MCF 10A (cell line): ENCODE measurements around the gene EBNA1BP2. TPM values are rescaled to one million over a fixed set of nuclear protein-coding genes. Genes with fewer than 3 reads are reported as not detected.
"Not testable (repeated sequence)": the region's sequence is repeated elsewhere in the genome, so short reads cannot be mapped to it uniquely, and the experiment has no call there.

Source experiments
- BruUV-seq: library from RNA; stranded (reverse); fragments of 400-500 nt; replicated peaks from 2 replicates; lab custom pipeline; 2021; lab: Mats Ljungman, UMichigan
- CTCF ChIA-PET: fragments of 300-600 bp; sonication (Branson Sonifier 250); formaldehyde crosslinking; extraction: SDS; loops from one replicate; lab custom pipeline; 2021; ENCODE audit warnings: antibody characterized with exemption, inconsistent platforms; lab: Yijun Ruan, JAX
- POLR2A ChIA-PET: fragments of 300-600, 350-650 bp; sonication (Branson Sonifier 250); formaldehyde crosslinking; extraction: SDS; loops from one replicate; lab custom pipeline; 2020; ENCODE audit warnings: antibody characterized with exemption, inconsistent platforms; lab: Yijun Ruan, JAX
- DNase-seq: peaks from one replicate; pipeline ENCODE4 v3.0.0-alpha.2; 2018; ENCODE audit not compliant: unreplicated experiment
- H3K27ac Mint-ChIP-seq: one replicate; pipeline ENCODE4 v1.8.0; 2022; ENCODE audit warnings: mild to moderate bottlenecking, low read depth, mixed read lengths; ENCODE audit not compliant: unreplicated experiment
- H3K27me3 Mint-ChIP-seq: one replicate; pipeline ENCODE4 v1.8.0; 2022; ENCODE audit warnings: mixed read lengths; ENCODE audit not compliant: insufficient read depth, unreplicated experiment
- H3K36me3 Mint-ChIP-seq: one replicate; pipeline ENCODE4 v1.8.0; 2022; ENCODE audit warnings: mild to moderate bottlenecking, moderate library complexity, mixed read lengths; ENCODE audit not compliant: insufficient read depth, unreplicated experiment
- H3K4me1 Mint-ChIP-seq: one replicate; pipeline ENCODE4 v1.8.0; 2022; ENCODE audit warnings: mixed read lengths; ENCODE audit not compliant: insufficient read depth, unreplicated experiment
- H3K4me3 Mint-ChIP-seq: one replicate; pipeline ENCODE4 v1.8.0; 2022; ENCODE audit warnings: mild to moderate bottlenecking, moderate library complexity, mixed read lengths; ENCODE audit not compliant: unreplicated experiment
- H3K9me3 Mint-ChIP-seq: one replicate; pipeline ENCODE4 v1.8.0; 2022; ENCODE audit warnings: mixed read lengths; ENCODE audit not compliant: unreplicated experiment
- intact Hi-C: fragments of 100-400 bp; cut with micrococcal nuclease; formaldehyde crosslinking; loops from 2 replicates; pipeline ENCODE4 v1.14.1; 2022
- microRNA-seq: library from miRNA; unstranded; fragments of <30 nt; microRNA quantifications from one replicate; pipeline ENCODE4 v1.2.0, GENCODE V29; 2022
- total RNA-seq: library from RNA; stranded (reverse); gene quantifications from 2 replicates; pipeline ENCODE4 v1.2.3, GENCODE V29; 2022
- TF ChIP-seq, protein P1 (sequence below): fragments of 200-600 bp; IDR thresholded peaks from one replicate; pipeline ENCODE4 v1.8.0; 2022; ENCODE audit warnings: antibody characterized with exemption, mild to moderate bottlenecking; ENCODE audit not compliant: unreplicated experiment

The EBNA1BP2 gene
- total RNA-seq, 1 experiment from 2014 or later, result 171 TPM

DNA sequence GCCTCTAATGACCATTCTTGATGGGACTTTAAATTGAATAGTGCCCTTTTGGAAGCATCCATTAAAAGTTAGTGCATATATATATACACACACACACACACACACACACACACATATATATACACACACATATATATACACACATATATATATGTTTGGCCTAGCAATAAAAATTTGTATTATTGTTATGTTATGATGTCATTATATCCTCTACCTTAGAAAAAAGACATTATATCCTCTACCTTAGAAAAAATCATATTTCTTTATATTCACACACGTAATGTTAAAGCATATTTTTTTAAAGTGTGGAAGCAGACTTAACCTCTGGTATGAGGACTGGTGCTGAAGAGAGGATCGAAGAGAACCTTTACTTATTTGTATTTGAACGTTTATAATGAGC lies 43.3 kb downstream of the EBNA1BP2 start:
- ChIA-PET POLR2A (no interaction called here), CTCF (no interaction called here)
- Mint-ChIP-seq H3K4me3 (no peak overlapping the region), H3K27ac (no peak overlapping the region), H3K36me3 (no peaks in the 10 kb centered on the region), H3K9me3 (no peaks in the 10 kb centered on the region), H3K27me3 (peaks cover 11% of the 10 kb centered on the region), H3K4me1 (no peaks in the 10 kb centered on the region)
- no peak for DNase-seq
- intact Hi-C loops, result no loop called here
- TF ChIP-seq, protein P1, sequence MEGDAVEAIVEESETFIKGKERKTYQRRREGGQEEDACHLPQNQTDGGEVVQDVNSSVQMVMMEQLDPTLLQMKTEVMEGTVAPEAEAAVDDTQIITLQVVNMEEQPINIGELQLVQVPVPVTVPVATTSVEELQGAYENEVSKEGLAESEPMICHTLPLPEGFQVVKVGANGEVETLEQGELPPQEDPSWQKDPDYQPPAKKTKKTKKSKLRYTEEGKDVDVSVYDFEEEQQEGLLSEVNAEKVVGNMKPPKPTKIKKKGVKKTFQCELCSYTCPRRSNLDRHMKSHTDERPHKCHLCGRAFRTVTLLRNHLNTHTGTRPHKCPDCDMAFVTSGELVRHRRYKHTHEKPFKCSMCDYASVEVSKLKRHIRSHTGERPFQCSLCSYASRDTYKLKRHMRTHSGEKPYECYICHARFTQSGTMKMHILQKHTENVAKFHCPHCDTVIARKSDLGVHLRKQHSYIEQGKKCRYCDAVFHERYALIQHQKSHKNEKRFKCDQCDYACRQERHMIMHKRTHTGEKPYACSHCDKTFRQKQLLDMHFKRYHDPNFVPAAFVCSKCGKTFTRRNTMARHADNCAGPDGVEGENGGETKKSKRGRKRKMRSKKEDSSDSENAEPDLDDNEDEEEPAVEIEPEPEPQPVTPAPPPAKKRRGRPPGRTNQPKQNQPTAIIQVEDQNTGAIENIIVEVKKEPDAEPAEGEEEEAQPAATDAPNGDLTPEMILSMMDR, result no peak
- BruUV-seq, result no TSS peak

DNA sequence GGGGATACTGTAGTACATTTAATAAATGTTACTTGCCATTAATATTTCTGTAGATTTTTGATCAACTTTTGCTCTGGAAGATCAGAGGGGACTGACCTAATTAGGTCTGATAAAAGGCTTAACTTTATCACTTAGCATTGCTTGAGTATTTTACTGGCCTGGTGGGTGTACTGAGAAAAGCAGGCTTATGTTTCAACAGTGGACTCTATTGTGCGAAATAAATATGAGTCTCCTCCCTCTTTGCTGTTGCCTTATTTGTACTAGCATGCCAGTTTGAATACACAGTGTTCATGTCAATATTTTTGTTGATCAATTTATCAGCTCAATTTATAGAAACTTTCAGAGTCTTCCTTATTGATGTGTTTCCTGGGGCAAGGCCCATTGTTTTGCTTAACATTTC lies 49.1 kb downstream of the EBNA1BP2 start:
- ChIA-PET CTCF (no interaction called here), POLR2A (no interaction called here)
- H3K36me3 Mint-ChIP-seq, result no peaks in the 10 kb centered on the region
- H3K27ac Mint-ChIP-seq, result no peak overlapping the region
- TF ChIP-seq, protein P1, result no peak
- peaks cover 7% of the 10 kb centered on the region for H3K9me3 Mint-ChIP-seq
- peaks cover 9% of the 10 kb centered on the region for H3K27me3 Mint-ChIP-seq
- no TSS peak for BruUV-seq
- H3K4me1 Mint-ChIP-seq, result no peaks in the 10 kb centered on the region
- intact Hi-C loops, result no loop called here
- no peak for DNase-seq
- H3K4me3 Mint-ChIP-seq, result no peak overlapping the region

DNA sequence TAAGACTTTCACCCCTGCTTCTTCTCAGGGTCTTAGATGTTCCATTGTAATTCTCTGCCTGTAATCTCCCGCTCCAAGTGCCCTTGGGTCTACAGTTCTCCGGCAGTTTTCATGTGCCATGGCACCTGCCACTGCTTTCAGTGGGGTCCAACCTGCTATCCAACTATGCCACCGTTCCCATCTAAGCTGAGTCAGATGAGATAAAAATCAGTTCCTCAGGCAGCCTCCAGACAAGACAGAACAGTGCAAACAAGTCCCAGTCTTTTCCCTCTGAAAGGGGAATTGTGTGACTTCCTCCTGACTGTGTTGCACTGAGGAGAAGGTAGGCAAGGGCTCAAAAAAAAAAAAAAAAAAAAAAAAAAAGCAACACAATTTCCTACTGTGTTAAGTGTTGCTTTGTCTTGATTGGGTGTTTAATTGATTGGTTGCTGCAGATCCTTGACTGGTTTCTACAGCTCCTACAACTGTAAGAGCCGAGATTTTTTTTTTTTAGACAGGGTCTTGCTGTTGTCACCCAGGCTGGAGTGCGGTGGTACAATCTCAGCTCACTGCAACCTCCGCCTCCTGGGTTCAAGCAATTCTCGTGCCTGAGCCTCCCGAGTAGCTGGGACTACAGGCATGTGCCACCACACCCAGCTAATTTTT lies 50.7 kb downstream of the EBNA1BP2 start:
- DNase-seq, result no peak
- no peaks in the 10 kb centered on the region for H3K27me3 Mint-ChIP-seq
- H3K4me3 Mint-ChIP-seq, result no peak overlapping the region
- H3K4me1 Mint-ChIP-seq, result no peaks in the 10 kb centered on the region
- POLR2A ChIA-PET, result no interaction called here
- no TSS peak for BruUV-seq
- CTCF ChIA-PET, result no interaction called here
- intact Hi-C loops, result no loop called here
- peaks cover 7% of the 10 kb centered on the region for H3K9me3 Mint-ChIP-seq
- TF ChIP-seq, protein P1, result no peak
- no peaks in the 10 kb centered on the region for H3K36me3 Mint-ChIP-seq
- H3K27ac Mint-ChIP-seq, result no peak overlapping the region

DNA sequence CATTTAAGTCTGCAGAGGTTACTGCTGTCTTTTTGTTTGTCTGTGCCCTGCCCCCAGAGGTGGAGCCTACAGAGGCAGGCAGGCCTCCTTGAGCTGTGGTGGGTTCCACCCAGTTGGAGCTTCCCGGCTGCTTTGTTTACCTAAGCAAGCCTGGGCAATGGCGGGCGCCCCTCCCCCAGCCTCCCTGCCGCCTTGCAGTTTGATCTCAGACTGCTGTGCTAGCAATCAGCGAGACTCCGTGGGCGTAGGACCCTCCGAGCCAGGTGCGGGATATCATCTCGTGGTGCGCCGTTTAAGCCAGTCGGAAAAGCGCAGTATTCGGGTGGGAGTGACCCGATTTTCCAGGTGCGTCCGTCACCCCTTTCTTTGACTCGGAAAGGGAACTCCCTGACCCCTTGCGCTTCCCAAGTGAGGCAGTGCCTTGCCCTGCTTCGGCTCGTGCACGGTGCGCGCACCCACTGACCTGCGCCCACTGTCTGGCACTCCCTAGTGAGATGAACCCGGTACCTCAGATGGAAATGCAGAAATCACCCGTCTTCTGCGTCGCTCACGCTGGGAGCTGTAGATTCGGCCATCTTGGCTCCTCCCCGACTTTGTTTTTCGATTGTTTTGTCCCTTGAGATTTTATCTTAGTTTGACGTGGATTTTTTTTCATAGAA lies 52.0 kb downstream of the EBNA1BP2 start:
- intact Hi-C loops, DNase-seq, H3K9me3 Mint-ChIP-seq, H3K27ac Mint-ChIP-seq, CTCF ChIA-PET, H3K4me1 Mint-ChIP-seq, H3K36me3 Mint-ChIP-seq, POLR2A ChIA-PET, H3K4me3 Mint-ChIP-seq, H3K27me3 Mint-ChIP-seq, BruUV-seq: not testable (repeated sequence)

Small RNA genes within 50 kb of the gene (microRNA-seq; reads per million reads assigned to microRNA genes)
- gene MIR6733, result 1.6 reads per million, percentile 10 among the genes with 10 or more reads in this experiment

Other genes with a start within 250 kb of the EBNA1BP2 start
- 87.5 and 95.0 TPM in 2 replicates for gene SLC2A1, start 213.4 kb downstream of the EBNA1BP2 start, total RNA-seq
- gene CFAP57, start within 50 bp of the EBNA1BP2 start, total RNA-seq, result 0.17 and 0.44 TPM in 2 replicates
- 3.1 and 3.8 TPM in 2 replicates for gene TMEM125, start 97.7 kb upstream of the EBNA1BP2 start, total RNA-seq
- gene C1orf210, start 113.3 kb upstream of the EBNA1BP2 start, total RNA-seq, result 0.91 and 1.6 TPM in 2 replicates
- not detected in 2 replicates for gene TIE1, start 128.7 kb upstream of the EBNA1BP2 start, total RNA-seq
- not detected in 2 replicates for gene MPL, start 165.5 kb upstream of the EBNA1BP2 start, total RNA-seq
- gene CDC20, start 186.7 kb upstream of the EBNA1BP2 start, total RNA-seq, result 123 and 204 TPM in 2 replicates
- gene ELOVL1, start 195.7 kb upstream of the EBNA1BP2 start, total RNA-seq, result 86.0 and 99.9 TPM in 2 replicates
- 52.0 and 61.6 TPM in 2 replicates for gene MED8, start 217.5 kb upstream of the EBNA1BP2 start, total RNA-seq
- gene SZT2, start 217.6 kb upstream of the EBNA1BP2 start, total RNA-seq, result 65.3 and 67.4 TPM in 2 replicates